HEK293 (cell line): Measurements from ENCODE around the gene CUEDC1.

ENCODE experiments used
- BCL11A ChIP-seq: fragments of 450-650 bp; formaldehyde crosslinking; IDR thresholded peaks from 2 replicates; pipeline ENCODE4 v1.5.1; 2016; ENCODE audit warnings: low read depth, missing biosample characterization, missing genetic modification characterization
- BCL6B ChIP-seq: fragments of 450-650 bp; formaldehyde crosslinking; IDR thresholded peaks from 2 replicates; pipeline ENCODE4 v1.5.1; 2017; ENCODE audit warnings: missing biosample characterization, missing genetic modification characterization
- GFI1B ChIP-seq: fragments of 450-650 bp; formaldehyde crosslinking; IDR thresholded peaks from 2 replicates; pipeline ENCODE4 v1.5.1; 2016; ENCODE audit warnings: missing biosample characterization, missing genetic modification characterization
- INSM2 ChIP-seq: fragments of 450-650 bp; formaldehyde crosslinking; IDR thresholded peaks from 2 replicates; pipeline ENCODE4 v1.5.1; 2016; ENCODE audit warnings: missing biosample characterization, missing genetic modification characterization
- KLF10 ChIP-seq: fragments of 450-650 bp; IDR thresholded peaks from 2 replicates; pipeline ENCODE4 v1.5.1; 2018; ENCODE audit warnings: missing biosample characterization, mild to moderate bottlenecking, missing genetic modification characterization
- KLF7 ChIP-seq: fragments of 450-650 bp; formaldehyde crosslinking; IDR thresholded peaks from 2 replicates; pipeline ENCODE4 v1.5.1; 2016; ENCODE audit warnings: missing biosample characterization, missing genetic modification characterization, borderline replicate concordance
- KLF9 ChIP-seq: fragments of 450-650 bp; formaldehyde crosslinking; IDR thresholded peaks from 2 replicates; pipeline ENCODE4 v1.5.1; 2016; ENCODE audit warnings: missing biosample characterization, missing genetic modification characterization, low read depth
- OSR2 ChIP-seq: fragments of 450-650 bp; formaldehyde crosslinking; IDR thresholded peaks from 2 replicates; pipeline ENCODE4 v1.5.1; 2016; ENCODE audit warnings: missing biosample characterization, missing genetic modification characterization
- PRDM4 ChIP-seq: fragments of 450-650 bp; formaldehyde crosslinking; IDR thresholded peaks from 2 replicates; pipeline ENCODE4 v1.5.1; 2017; ENCODE audit warnings: missing biosample characterization, missing genetic modification characterization
- SCRT2 ChIP-seq: fragments of 450-650 bp; formaldehyde crosslinking; IDR thresholded peaks from 2 replicates; pipeline ENCODE4 v1.5.1; 2016; ENCODE audit warnings: missing biosample characterization, missing genetic modification characterization
- SETDB1 ChIP-seq: IDR thresholded peaks from one replicate; pipeline ENCODE4 v1.6.1; 2017; ENCODE audit warnings: mild to moderate bottlenecking, low read length, moderate library complexity, mixed read lengths; ENCODE audit not compliant: insufficient read length
- TRIM28 ChIP-seq: IDR thresholded peaks from 2 replicates; pipeline ENCODE4 v1.6.1; 2011; ENCODE audit warnings: low read length, control low read depth, borderline replicate concordance
- ZBTB20 ChIP-seq: fragments of 450-650 bp; formaldehyde crosslinking; IDR thresholded peaks from 2 replicates; pipeline ENCODE4 v1.5.1; 2016; ENCODE audit warnings: missing biosample characterization, missing genetic modification characterization
- ZBTB49 ChIP-seq: fragments of 450-650 bp; formaldehyde crosslinking; IDR thresholded peaks from 2 replicates; pipeline ENCODE4 v1.5.1; 2016; ENCODE audit warnings: missing biosample characterization, missing genetic modification characterization, low read depth
- ZNF138 ChIP-seq: fragments of 450-650 bp; formaldehyde crosslinking; IDR thresholded peaks from 2 replicates; pipeline ENCODE4 v1.5.1; 2016; ENCODE audit warnings: missing biosample characterization, missing genetic modification characterization, borderline replicate concordance
- ZNF146 ChIP-seq: fragments of 450-650 bp; formaldehyde crosslinking; IDR thresholded peaks from 2 replicates; pipeline ENCODE4 v1.5.1; 2016; ENCODE audit warnings: missing biosample characterization, missing genetic modification characterization
- ZNF157 ChIP-seq: fragments of 450-650 bp; formaldehyde crosslinking; IDR thresholded peaks from 2 replicates; pipeline ENCODE4 v1.5.1; 2016; ENCODE audit warnings: missing biosample characterization, missing genetic modification characterization
- ZNF202 ChIP-seq: fragments of 450-650 bp; formaldehyde crosslinking; IDR thresholded peaks from 2 replicates; pipeline ENCODE4 v1.5.1; 2016; ENCODE audit warnings: missing biosample characterization, missing genetic modification characterization, borderline replicate concordance
- ZNF239 ChIP-seq: fragments of 450-650 bp; formaldehyde crosslinking; IDR thresholded peaks from 2 replicates; pipeline ENCODE4 v1.5.1; 2016; ENCODE audit warnings: missing biosample characterization, missing genetic modification characterization
- ZNF341 ChIP-seq: fragments of 450-650 bp; formaldehyde crosslinking; IDR thresholded peaks from 2 replicates; pipeline ENCODE4; 2016; ENCODE audit warnings: low read depth, missing biosample characterization, missing genetic modification characterization
- ZNF37A ChIP-seq: fragments of 450-650 bp; IDR thresholded peaks from 2 replicates; pipeline ENCODE4 v1.5.1; 2018; ENCODE audit warnings: missing biosample characterization, missing genetic modification characterization
- ZNF426 ChIP-seq: fragments of 450-650 bp; formaldehyde crosslinking; IDR thresholded peaks from 2 replicates; pipeline ENCODE4 v1.5.1; 2017; ENCODE audit warnings: missing biosample characterization, missing genetic modification characterization, mild to moderate bottlenecking, inconsistent platforms, moderate library complexity
- ZNF48 ChIP-seq: fragments of 450-650 bp; formaldehyde crosslinking; IDR thresholded peaks from 2 replicates; pipeline ENCODE4 v1.5.1; 2016; ENCODE audit warnings: missing biosample characterization, missing genetic modification characterization
- ZNF514 ChIP-seq: fragments of 450-650 bp; formaldehyde crosslinking; IDR thresholded peaks from 2 replicates; pipeline ENCODE4 v1.5.1; 2016; ENCODE audit warnings: missing biosample characterization, missing genetic modification characterization
- ZNF529 ChIP-seq: fragments of 450-650 bp; formaldehyde crosslinking; IDR thresholded peaks from 2 replicates; pipeline ENCODE4 v1.5.1; 2017; ENCODE audit warnings: missing genetic modification characterization, missing biosample characterization; ENCODE audit not compliant: insufficient replicate concordance
- ZNF548 ChIP-seq: fragments of 450-650 bp; formaldehyde crosslinking; IDR thresholded peaks from 2 replicates; pipeline ENCODE4 v1.5.1; 2016; ENCODE audit warnings: missing biosample characterization, missing genetic modification characterization
- ZNF560 ChIP-seq: fragments of 450-650 bp; formaldehyde crosslinking; IDR thresholded peaks from 2 replicates; pipeline ENCODE4 v1.5.1; 2017; ENCODE audit warnings: missing biosample characterization, missing genetic modification characterization, borderline replicate concordance
- ZNF596 ChIP-seq: fragments of 450-650 bp; IDR thresholded peaks from 2 replicates; pipeline ENCODE4 v1.5.0; 2018; ENCODE audit warnings: missing biosample characterization, mild to moderate bottlenecking, missing genetic modification characterization, moderate library complexity
- ZNF600 ChIP-seq: fragments of 450-650 bp; formaldehyde crosslinking; IDR thresholded peaks from 2 replicates; pipeline ENCODE4 v1.5.1; 2016; ENCODE audit warnings: missing biosample characterization, missing genetic modification characterization
- ZNF639 ChIP-seq: fragments of 450-650 bp; formaldehyde crosslinking; IDR thresholded peaks from 2 replicates; pipeline ENCODE4 v1.5.1; 2016; ENCODE audit warnings: missing biosample characterization, missing genetic modification characterization
- ZNF707 ChIP-seq: fragments of 450-650 bp; formaldehyde crosslinking; IDR thresholded peaks from 2 replicates; pipeline ENCODE4 v1.5.1; 2016; ENCODE audit warnings: missing biosample characterization, missing genetic modification characterization

The CUEDC1 gene

GRCh38 chr17:57927048-57927723 lies 28.0 kb downstream of the CUEDC1 start (continued):
- TF ChIP-seq KLF10 (tag by site-specific recombination) (0 out of 2 replicates have a peak, but pooled peaks have one; percentile 31), ZNF341 (tag by site-specific recombination) (peak; percentile 92), GFI1B (tag by site-specific recombination) (no peak), BCL6B (tag by site-specific recombination) (no peak), ZBTB49 (tag by site-specific recombination) (no peak), ZNF138 (no peak), ZNF600 (tag by site-specific recombination) (peak; percentile 30; the same call in 1 of the 2 replicates), KLF9 (tag by site-specific recombination) (no peak), ZNF560 (tag by site-specific recombination) (no peak), ZNF37A (tag by site-specific recombination) (no peak), ZNF426 (tag by site-specific recombination) (no peak), ZBTB20 (tag by site-specific recombination) (peak; percentile 67), ZNF239 (tag by site-specific recombination) (no peak), PRDM4 (peak; percentile 75), ZNF146 (tag by site-specific recombination) (no peak), INSM2 (no peak), TRIM28 (peak; percentile 78; the same call in 1 of the 2 replicates), ZNF639 (tag by site-specific recombination) (no peak), ZNF514 (tag by site-specific recombination) (no peak), SCRT2 (tag by site-specific recombination) (peak; percentile 91), ZNF548 (no peak), ZNF48 (tag by site-specific recombination) (no peak), ZNF707 (no peak), ZNF157 (tag by site-specific recombination) (no peak), SETDB1 (no peak), KLF7 (tag by site-specific recombination) (no peak), ZNF529 (tag by site-specific recombination) (no peak), OSR2 (tag by site-specific recombination) (peak; percentile 94), ZNF596 (tag by site-specific recombination) (0 out of 2 replicates have a peak, but pooled peaks have one; percentile 22), ZNF202 (no peak), BCL11A (tag by site-specific recombination) (no peak)
